ENCODE measurements around the gene CORT.
"Not testable (repeated sequence)": the region's sequence is repeated elsewhere in the genome, so short reads cannot be mapped to it uniquely, and the experiment has no call there.

CORT gene

GRCh38 chr1:10474309-10474612 is 24.4 kb downstream of the CORT start:
- not testable (repeated sequence) for DNase-seq

DNA sequence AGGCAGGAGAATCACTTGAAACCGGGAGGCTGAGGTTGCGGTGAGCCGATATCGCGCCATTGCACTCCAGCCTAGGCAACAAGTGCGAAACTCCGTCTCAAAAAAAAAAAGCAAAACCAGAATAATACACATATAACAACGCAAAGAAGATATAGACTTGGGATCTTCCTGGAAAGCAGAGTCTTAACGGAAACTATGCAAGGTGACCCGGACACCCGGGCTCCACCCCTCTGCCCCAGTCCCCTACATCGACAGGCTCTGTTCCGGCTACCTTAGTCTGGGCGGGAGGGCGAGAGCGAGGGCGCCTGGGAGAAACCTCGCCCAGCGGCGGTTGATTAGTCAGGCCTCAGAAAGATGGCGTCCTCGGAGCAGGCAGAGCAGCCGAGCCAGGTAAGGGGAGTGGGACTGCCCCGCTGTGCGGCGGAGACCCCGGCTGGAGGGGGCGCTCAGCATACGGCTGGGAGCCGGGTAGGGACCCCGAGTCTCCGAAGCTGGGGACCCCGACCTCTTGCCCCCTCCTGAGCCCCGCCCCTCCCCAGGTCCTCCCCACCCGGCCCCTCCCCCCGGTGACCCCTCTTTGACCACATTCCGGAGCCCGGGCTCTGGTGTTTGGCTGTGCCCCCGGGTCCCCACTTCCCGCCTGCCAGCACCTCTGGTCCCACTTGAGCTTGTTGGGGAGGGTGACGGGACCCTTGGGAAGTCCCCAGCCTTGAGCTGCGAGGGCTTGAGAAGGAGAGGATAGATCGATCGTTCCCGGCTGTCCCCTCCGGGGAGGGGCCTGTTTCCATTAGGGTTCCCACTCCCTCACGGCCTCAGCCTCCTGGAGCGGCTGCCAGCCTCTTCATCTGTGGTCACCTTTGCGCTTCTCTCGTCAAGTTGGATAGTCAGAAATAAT is 25.0 kb downstream of the CORT start, which contains the start of gene PEX14:
Gene PEX14 (plus strand): TSS at position 338 of the 895 bp plus-strand sequence. CDS start 17 bp downstream, at position 355.
- DNase-seq: peak in 57 of 58 donors; percentile 33 to 88 (median 75)

DNA sequence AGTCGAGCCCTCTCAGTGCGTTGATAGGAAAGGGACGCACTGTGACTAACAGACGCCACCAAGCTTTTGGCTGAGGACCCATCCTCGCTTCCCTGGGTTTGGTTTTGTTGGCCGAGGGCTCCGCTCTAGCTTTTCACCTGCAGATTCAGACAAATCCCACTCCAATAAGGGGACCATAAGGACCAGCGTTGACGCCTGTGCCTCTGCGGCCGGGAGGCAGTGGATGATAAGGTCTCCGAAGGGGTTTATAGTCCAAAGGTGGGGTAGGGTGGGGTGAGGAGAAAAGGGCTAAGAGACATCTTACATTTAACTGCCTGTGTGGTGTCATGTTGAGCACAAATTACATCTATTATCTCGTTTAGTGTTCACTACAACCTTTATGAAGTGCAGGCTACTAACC is 25.7 kb downstream of the CORT start:
- peak in 2 of 58 donors; percentile 38 to 46 for DNase-seq

GRCh38 chr1:10479296-10479695 is 29.5 kb downstream of the CORT start:
- no peak for DNase-seq

- DNase-seq: no peak
These were observed 30.8 kb downstream of the CORT start for GRCh38 chr1:10480614-10481013.

DNA sequence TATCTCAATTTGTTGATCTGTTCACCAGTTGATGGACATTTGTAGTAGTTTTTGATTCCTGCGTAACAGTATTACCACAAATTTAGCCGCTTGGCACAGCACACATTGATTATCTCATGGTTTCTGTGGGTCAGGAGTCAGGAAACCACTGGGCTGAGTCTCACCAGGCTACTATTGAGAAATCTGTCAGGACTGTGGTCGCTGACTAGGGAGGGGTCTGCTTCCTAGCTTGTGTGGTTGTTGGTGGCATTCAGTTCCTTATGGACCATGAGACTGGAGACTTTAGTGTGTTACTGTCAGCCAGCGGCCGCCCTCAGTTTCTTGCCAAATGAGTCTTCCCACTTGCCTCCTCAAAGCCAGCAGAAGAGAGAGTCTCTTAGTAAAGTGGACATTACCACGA is 34.7 kb downstream of the CORT start:
- no peak for DNase-seq

- DNase-seq: no peak
These were observed 39.6 kb downstream of the CORT start for GRCh38 chr1:10489291-10490055.

DNA sequence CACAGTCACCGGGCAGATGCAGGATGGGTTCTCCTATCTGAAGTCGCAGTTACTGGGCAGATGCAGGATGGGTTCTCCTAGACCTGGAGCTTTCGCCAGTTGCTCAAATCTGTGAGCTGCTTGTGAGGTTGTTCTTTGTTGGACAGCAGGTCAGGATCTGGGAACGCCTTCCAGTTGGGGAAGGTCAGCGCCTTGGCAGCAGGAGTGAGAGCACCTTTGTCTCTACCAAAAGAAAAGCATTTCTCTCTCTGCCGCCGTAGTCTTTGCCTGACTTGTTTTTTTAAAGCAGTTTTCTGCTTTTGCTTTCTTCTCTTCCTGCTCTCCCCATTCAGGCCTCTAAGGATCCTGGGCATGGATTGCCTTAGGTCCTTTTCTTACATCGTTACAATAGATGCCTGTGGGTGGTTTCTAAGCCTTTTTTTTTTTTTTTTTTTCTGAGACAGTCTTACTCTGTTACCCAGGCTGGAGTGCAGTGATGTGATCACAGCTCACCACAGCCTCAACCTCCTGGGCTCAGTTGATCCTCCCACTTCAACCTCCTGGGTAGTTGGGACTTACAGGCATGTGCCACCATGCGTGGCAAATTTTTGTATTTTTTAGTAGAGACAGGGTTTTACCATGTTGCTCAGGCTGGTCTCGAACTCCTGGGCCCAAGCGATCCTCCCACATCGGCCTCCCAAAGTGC is 40.6 kb downstream of the CORT start:
- DNase-seq: peak in 1 of 58 donors; percentile 3

GRCh38 chr1:10494418-10494753 is 44.6 kb downstream of the CORT start:
- no peak for DNase-seq

GRCh38 chr1:10494754-10495474 is 45.1 kb downstream of the CORT start:
- peak in 56 of 58 donors; percentile 17 to 89 (median 58) for DNase-seq

GRCh38 chr1:10495475-10495817 is 45.6 kb downstream of the CORT start:
- no peak for DNase-seq

- DNase-seq: no peak
These were observed 46.1 kb downstream of the CORT start for GRCh38 chr1:10495952-10496351.

DNA sequence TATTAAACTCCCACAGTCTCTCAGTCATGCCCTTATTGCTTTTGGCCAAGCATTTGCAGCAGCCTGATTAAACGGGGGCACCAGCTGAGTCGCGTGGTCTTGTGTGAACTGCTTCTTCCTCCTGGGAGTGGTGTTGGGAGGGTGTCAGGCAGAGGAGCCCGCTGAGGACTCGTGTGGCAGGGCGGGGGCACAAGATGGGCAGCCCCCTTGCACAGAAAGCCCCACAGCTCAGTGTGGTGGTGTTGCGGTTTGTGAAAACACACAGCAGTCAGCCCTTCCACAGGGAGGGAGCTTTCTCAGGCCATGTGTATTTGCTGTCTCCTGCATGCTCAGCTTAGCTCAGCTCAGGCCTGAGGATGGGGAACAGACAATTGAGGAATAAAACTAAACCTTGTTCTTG is 47.3 kb downstream of the CORT start:
- no peak for DNase-seq

GRCh38 chr1:10498231-10498630 is 48.4 kb downstream of the CORT start:
- no peak for DNase-seq

Measured in anterior cingulate cortex (tissue), 58 donors.